Mucosa of gallbladder (tissue), 1 donor: Measurements from ENCODE around the gene ZNRF4. TPM values are rescaled to one million over a fixed set of nuclear protein-coding genes. Genes with fewer than 3 reads are reported as not detected.
"Not testable (repeated sequence)": the region's sequence is repeated elsewhere in the genome, so short reads cannot be mapped to it uniquely, and the experiment has no call there.

Source experiments
- DNase-seq: peaks from one replicate; pipeline ENCODE4 v3.0.0-alpha.2; 2020; ENCODE audit warnings: low spot score
- total RNA-seq: library from RNA; stranded (reverse); gene quantifications from one replicate; pipeline ENCODE4 v1.2.1, GENCODE V29; 2021
- donor health status: DM: no; HTN: no; CAD: no.

Gene ZNRF4
- total RNA-seq: not detected

GRCh38 chr19:5455367-5456129 is at the start of gene ZNRF4:
TSS of gene ZNRF4 (plus strand) at chr19:5455417. CDS start at chr19:5455492, 75 bp downstream.
- DNase-seq: no peak

GRCh38 chr19:5406198-5406597 is 49.0 kb upstream of the ZNRF4 start:
- not testable (repeated sequence) for DNase-seq

GRCh38 chr19:5406816-5407215 is 48.4 kb upstream of the ZNRF4 start:
- DNase-seq: no peak

GRCh38 chr19:5407356-5407755 is 47.9 kb upstream of the ZNRF4 start:
- DNase-seq: no peak

GRCh38 chr19:5417495-5418436 is 37.5 kb upstream of the ZNRF4 start:
- no peak for DNase-seq

GRCh38 chr19:5418677-5419076 is 36.5 kb upstream of the ZNRF4 start:
- DNase-seq: no peak

- no peak for DNase-seq
Observed at GRCh38 chr19:5420953-5421352, 34.3 kb upstream of the ZNRF4 start.

- DNase-seq: no peak
Observed at GRCh38 chr19:5423567-5424125, 31.6 kb upstream of the ZNRF4 start.

- DNase-seq: no peak
Observed at GRCh38 chr19:5424192-5424973, 30.8 kb upstream of the ZNRF4 start.

GRCh38 chr19:5425260-5425659 is 30.0 kb upstream of the ZNRF4 start:
- no peak for DNase-seq

- no peak for DNase-seq
Observed at GRCh38 chr19:5430237-5430636, 25.0 kb upstream of the ZNRF4 start.

- no peak for DNase-seq
Observed at GRCh38 chr19:5432687-5433086, 22.5 kb upstream of the ZNRF4 start.

- no peak for DNase-seq
Observed at GRCh38 chr19:5434351-5434917, 20.8 kb upstream of the ZNRF4 start.

GRCh38 chr19:5434970-5435641 is 20.1 kb upstream of the ZNRF4 start:
- DNase-seq: no peak

GRCh38 chr19:5435642-5436017 is 19.6 kb upstream of the ZNRF4 start:
- no peak for DNase-seq

- DNase-seq: no peak
Observed at GRCh38 chr19:5436106-5436947, 18.9 kb upstream of the ZNRF4 start.

GRCh38 chr19:5436948-5437306 is 18.3 kb upstream of the ZNRF4 start:
- DNase-seq: no peak

- DNase-seq: not testable (repeated sequence)
Observed at GRCh38 chr19:5438756-5439155, 16.5 kb upstream of the ZNRF4 start.

- DNase-seq: no peak
Observed at GRCh38 chr19:5439452-5439851, 15.8 kb upstream of the ZNRF4 start.

GRCh38 chr19:5440299-5440698 is 14.9 kb upstream of the ZNRF4 start:
- no peak for DNase-seq
